GM12872 (cell line): ENCODE data around the gene A3GALT2.

ENCODE experiments used
- TF ChIP-seq, protein P1 (sequence below): IDR thresholded peaks from 3 replicates; pipeline ENCODE4 v1.5.1; 2011; ENCODE audit warnings: low read depth, mild to moderate bottlenecking, low read length, moderate library complexity; ENCODE audit not compliant: insufficient read depth

A3GALT2 gene

DNA sequence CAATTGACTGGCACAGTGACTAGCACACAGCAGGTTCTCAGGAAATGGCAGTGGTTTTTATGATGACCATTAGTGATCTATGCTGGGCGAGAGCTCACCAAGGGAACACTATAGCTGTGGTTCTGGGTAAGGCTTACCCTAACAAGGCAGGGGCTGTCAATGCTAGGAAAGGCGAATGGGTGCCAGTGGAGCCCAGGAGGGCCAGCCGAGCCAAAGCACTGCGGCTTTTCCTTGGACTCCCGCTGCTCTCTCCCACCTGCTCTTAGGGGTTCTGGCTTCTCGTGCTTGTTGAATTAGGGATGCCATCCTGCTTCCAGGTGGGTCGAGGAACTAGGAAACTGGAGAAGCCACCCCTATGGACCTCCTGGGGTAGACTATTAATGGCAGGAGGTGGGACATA, 10.0 kb upstream of the A3GALT2 start:
- TF ChIP-seq, protein P1, sequence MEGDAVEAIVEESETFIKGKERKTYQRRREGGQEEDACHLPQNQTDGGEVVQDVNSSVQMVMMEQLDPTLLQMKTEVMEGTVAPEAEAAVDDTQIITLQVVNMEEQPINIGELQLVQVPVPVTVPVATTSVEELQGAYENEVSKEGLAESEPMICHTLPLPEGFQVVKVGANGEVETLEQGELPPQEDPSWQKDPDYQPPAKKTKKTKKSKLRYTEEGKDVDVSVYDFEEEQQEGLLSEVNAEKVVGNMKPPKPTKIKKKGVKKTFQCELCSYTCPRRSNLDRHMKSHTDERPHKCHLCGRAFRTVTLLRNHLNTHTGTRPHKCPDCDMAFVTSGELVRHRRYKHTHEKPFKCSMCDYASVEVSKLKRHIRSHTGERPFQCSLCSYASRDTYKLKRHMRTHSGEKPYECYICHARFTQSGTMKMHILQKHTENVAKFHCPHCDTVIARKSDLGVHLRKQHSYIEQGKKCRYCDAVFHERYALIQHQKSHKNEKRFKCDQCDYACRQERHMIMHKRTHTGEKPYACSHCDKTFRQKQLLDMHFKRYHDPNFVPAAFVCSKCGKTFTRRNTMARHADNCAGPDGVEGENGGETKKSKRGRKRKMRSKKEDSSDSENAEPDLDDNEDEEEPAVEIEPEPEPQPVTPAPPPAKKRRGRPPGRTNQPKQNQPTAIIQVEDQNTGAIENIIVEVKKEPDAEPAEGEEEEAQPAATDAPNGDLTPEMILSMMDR: no peak

DNA sequence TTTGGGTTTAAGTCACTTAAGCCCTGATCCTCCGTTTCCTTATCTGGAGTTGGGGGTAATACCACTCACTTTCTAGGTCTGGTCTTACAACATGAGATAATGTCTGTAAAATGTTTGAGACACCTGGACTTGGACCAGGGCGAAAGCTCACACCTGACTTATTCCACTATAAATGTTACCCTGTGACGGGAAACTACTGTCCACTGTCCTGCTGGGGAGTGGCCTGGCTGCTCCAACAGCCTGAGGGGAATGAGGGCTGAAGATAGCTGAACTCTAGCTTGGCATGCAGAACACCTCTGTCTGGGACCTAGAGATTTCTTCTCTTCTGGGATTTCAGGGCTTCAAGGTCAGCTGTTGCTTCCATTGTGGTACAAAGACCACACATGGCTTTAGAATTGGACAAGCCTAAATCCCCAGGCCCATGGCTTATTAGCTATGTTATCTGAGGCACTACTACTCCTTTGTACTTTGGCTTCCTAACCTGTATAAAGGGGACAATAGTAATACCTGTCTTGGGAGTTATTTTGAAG, 9.5 kb upstream of the A3GALT2 start:
- TF ChIP-seq, protein P1: no peak

DNA sequence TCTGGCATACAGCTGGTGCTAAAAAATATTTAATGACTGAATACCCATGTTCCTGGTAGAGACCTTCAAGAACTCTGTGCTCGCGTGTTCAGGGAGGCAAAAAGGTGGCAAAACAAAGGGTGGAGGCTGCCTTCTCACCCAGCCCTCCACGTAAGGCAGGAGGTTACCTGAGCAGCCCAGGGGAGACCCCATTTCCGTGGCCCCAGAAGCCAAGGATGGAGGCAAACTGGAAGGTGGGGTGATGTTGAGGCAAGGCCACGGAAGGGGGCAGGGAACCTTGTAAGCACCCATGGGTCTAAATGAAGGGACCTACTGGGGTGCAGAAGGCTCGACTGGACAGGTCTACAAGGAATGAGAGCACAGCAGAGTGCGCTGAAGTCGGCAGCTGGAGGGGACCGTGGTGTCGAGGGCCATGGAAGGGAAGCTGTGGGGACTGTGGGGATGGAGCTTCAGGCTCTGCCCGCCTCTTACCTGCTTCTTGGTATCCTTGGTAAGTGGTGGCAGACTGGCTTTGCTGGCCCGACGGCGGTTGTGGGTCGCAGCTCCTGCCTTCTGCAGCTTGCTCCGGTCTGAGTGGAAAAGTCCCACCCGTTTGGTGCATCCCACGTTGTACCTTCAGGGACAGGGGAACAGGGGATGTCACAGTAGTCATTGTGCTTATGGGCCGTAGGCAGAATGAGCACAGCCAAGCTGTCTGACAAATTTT, 8.9 kb upstream of the A3GALT2 start:
- TF ChIP-seq, protein P1: no peak

DNA sequence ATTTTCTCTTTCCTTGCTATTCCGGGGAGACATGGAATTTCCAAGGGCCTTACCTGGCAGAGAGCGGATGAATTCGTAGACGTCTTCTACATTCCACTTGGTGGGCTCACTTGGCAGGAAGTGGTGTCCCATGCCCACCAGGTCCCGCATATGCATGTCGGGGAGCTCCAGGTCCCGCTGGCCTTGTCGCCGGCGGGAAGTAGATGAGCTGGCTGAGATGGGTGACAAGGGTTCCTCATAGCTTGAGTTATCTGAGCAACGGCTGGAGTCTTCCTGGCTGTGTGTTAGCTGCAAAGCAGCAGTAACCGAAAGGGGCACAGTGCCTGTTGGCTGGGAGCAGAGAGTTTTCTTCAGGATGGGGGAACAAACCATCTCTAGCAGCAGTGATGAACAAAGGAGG, 7.9 kb upstream of the A3GALT2 start:
- TF ChIP-seq, protein P1: no peak

DNA sequence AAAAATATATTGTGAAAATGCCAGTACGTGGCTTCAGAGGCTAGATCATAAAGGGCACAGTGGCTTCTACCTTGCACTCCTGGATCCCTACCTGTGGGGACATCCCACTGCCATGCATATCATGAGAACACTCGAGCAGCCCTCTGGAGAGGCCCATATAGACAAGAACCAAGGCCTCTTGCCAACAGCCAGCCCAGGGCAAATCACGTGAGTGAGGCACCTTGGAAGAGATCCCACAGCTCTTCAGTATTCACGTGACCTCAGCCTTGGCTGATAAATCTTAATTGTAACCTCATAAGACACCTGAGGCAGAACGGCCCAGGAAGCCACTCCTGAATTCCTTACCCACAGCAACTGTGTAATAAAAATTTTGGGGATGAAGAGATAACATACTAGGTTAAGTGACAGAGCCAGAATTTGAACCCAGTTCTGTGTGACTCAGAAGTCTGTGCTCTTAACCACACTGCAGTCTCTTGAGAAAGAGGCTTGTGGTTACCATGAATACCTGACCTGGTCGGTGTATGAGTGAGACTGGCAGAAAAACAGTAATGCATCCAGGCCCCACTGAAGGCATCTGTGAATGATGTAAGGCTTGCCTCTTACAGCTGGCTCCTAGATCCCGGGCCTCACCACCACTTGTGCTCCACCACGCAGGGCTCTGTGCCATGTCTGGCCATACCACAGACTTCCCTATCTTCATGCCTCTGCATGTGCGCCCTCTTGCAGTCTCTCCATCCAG, 6.9 kb upstream of the A3GALT2 start:
- TF ChIP-seq, protein P1: no peak

DNA sequence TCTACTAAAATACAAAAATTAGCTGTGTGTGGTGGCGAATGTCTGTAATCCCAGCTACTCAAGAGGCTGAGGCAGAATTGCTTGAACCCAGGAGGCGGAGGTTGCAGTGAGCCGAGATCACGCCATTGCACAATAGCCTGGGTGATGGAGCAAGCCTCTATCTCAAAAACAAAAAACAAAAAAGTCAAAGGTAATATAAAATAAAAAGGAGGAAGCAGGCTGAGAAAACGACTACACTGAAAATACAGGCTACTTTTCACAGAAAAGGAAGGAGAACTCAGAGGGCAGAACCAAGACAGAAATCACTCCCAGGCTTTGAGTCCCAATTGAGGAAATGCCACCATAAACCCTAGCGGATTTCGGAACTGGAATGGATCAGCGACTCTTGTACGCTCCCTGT, 5.9 kb upstream of the A3GALT2 start:
- TF ChIP-seq, protein P1: no peak

DNA sequence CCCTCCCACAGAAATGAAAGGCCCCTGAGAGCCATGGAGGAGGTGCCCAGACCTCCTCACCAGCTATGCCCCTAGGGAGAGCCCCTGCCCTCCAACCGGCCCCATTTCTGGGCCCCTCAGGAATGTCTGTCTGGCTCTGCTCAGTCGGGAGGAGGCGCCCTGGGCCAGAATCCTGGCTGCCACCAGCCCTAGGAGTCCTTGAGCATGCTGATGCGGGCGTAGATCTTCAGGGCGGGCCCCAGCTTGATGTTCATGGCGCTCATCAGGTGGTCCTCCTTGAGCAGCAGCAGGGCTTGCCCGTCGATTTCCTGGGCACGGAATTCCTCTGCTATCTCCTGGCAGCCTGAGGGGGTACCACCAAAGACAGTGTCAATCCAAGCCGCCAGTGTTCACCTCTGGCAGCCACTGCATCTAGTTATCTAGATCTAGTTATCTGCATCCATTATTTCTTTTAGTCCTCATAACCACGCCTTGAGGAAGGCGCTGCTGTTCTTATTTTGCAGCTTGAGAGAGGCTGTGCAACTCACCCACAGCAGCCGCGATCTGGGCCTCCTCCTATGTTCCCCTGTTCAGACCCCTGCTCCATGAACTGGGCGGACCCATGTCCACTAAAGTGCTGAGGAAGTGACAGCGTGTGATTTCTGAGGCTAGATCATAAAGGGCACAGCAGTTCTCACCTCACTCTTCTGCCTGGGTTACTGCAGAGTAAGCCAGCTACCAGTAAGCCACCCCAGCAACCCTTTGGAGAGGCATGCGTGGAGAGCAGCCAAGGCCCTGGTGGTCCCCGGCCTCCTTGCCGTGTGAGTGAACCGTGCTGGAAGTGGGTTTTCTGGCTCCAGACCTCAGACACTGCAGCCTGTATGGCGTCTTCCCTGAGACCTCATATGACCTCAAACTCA, 4.0 kb upstream of the A3GALT2 start:
- TF ChIP-seq, protein P1: no peak
